A673 (cell line): ENCODE measurements around the gene CDIP1.

Experiments used
- EZH2 ChIP-seq: fragments of 200-600 bp; sonication (generic); IDR thresholded peaks from 2 replicates; pipeline ENCODE4 v1.6.1; 2017; ENCODE audit warnings: borderline replicate concordance, low read depth, mild to moderate bottlenecking, mixed read lengths, antibody characterized with exemption, low read length; ENCODE audit not compliant: poor library complexity, severe bottlenecking
- TF ChIP-seq, protein P1 (sequence below): fragments of 300-800, 200-600 bp; sonication (generic); conservative IDR thresholded peaks from 2 replicates; pipeline ENCODE4 v1.5.1; 2017; ENCODE audit warnings: low read depth, mild to moderate bottlenecking, antibody characterized with exemption, low read length, moderate library complexity, mixed read lengths

DNA sequence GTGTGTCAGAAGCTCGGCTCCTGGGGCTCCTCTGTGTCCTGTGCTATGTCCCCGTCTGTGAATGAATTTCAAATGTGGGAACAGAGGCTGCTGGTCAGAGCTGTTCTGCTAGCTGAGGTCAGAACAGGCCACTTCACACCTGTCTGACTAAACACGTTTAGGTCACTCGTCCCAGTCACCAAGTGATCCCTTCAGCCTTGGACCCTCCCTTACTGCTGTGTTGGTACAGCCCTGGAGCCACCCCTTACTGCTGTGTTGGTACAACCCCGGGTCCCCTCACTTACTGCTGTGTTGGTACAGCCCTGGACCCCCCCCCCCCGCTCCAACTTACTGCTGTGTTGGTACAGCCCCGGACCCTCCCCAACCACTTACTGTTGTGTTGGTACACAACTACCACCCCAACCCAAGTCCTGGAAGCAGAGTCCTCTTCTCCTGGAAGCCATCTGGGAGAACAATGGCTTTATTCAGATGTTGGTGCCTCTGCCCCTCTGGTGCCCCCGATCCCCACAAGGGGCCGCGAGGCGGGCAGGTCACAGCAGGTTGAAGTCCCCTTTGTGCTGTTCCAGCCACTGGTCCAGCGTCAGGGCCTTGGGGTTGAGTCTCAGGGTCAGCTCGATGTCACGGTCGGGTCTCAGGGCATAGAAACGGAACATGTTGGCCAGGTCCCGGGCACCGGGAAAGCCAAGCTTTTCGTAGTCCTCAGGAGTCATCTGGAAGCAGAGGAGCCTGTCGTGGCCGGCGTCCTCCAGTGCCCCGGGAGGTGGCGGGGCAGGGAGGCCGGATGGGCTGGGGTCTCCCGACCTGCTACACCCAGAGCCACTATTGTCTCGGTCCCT lies 77.1 kb downstream of the CDIP1 start:
- TF ChIP-seq, protein P1, sequence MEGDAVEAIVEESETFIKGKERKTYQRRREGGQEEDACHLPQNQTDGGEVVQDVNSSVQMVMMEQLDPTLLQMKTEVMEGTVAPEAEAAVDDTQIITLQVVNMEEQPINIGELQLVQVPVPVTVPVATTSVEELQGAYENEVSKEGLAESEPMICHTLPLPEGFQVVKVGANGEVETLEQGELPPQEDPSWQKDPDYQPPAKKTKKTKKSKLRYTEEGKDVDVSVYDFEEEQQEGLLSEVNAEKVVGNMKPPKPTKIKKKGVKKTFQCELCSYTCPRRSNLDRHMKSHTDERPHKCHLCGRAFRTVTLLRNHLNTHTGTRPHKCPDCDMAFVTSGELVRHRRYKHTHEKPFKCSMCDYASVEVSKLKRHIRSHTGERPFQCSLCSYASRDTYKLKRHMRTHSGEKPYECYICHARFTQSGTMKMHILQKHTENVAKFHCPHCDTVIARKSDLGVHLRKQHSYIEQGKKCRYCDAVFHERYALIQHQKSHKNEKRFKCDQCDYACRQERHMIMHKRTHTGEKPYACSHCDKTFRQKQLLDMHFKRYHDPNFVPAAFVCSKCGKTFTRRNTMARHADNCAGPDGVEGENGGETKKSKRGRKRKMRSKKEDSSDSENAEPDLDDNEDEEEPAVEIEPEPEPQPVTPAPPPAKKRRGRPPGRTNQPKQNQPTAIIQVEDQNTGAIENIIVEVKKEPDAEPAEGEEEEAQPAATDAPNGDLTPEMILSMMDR: no peak
- no peak for TF ChIP-seq EZH2
